HUDEP-2 (cell line): Measurements from ENCODE around the gene PIP5K1A.

Experiments used
- DNase-seq, 76 experiments: peaks; one replicate each; lab custom pipeline; 2025; ENCODE audit not compliant: unreplicated experiment in 76 of 76; lab: John Stamatoyannopoulos, UW

The PIP5K1A gene

DNA sequence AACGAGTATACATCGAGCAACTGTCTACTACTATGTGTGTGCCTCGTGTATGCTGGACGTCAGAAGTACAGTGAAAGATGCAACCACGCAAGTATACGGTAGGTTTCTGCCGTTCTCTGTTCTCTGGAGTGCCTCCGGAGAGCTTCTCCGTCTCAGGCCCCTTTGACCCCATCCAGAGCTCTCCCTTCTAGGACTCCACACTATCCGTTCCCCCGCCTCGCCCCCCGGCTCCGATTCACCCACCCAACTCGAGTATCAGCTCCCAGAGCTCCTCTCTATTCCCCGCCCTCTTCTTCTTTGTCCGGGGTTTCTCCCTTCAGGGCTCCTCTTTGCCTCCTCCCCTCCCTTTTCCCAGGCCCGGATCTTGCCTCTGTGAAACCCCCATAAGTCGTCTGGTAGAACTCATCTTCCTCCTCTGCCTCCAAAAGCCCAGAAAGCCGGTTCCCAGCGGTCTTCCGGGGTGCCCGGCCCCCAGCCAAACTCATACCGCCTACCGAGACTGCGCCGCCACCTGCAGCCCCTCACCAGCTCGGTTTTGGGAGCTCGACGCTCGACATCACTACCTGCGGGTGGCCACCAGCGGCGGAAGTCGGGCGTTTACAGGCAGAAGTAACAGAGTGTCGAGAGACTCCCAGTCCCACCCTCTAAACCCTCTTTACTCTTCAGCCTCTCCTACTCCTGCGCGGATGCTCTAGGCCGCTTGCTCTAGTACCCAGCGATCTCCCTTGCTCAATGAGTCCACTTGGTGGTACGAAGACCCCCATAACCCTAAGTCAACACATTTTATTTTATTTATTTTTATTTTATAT is 8.5 kb upstream of the PIP5K1A start, which contains the start of gene VPS72:
TSS of gene VPS72 (minus strand) at position 561 of the 809 bp plus-strand sequence. CDS start at position 485, 76 bp downstream.
- peak in 75 of 76 experiments; percentile 15 to 87 (median 68) for DNase-seq

DNA sequence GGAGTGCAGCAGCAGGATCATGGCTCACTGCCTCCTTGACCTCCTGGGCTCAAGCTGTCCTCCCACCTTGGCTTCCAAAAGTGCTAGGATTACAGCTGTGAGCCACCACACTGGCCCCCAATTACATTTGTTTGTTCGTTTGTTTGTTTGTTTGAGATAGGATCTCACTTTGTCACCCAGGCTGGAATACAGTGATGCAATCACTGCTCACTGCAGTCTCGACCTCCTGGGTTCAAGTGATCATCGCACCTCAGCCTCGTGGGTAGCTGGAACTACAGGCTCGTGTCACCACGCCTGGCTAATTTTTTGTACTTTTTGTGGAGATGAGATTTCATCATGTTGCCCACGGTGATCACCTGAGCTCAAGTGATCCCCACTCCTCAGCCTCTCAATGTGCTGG is 6.3 kb upstream of the PIP5K1A start:
- DNase-seq, result no peak

DNA sequence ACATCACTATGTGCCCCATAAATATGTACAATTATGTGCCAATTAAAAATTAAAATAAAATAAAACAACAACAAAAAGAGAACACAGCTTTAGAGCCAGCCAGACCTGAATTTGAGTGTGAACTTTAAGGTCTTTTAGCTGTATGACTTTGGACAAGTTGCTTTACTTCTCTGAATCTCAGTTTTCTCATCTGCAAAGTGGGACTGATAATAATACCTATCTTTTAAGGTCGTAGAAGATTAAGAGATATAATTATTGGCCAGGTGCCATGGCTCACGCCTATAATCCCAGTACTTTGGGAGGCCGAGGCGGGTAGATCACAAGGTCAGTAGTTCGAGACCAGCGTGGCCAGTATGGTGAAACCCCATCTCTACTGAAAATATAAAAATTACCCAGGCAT is 5.0 kb upstream of the PIP5K1A start:
- DNase-seq, result no peak

DNA sequence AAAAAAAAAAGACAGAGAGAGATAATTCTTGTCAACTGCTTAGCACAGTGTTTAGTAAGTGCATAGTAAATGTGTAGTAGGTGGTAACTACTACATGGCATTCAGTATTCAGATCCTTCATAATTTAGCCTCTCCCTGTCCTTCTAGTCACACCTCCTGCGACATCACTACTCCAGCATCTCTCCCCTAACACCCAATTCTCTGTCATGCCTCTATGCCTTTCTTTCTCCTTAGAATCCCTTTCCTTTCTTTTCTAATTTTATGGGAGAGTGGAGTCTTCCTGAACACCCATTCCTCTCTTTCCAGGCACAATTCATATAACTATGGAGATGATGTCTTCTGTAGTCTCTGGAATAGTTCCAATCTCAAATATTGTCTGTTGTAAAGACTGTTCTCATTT is 4.5 kb upstream of the PIP5K1A start:
- peak in 1 of 76 experiments; percentile 6 for DNase-seq

DNA sequence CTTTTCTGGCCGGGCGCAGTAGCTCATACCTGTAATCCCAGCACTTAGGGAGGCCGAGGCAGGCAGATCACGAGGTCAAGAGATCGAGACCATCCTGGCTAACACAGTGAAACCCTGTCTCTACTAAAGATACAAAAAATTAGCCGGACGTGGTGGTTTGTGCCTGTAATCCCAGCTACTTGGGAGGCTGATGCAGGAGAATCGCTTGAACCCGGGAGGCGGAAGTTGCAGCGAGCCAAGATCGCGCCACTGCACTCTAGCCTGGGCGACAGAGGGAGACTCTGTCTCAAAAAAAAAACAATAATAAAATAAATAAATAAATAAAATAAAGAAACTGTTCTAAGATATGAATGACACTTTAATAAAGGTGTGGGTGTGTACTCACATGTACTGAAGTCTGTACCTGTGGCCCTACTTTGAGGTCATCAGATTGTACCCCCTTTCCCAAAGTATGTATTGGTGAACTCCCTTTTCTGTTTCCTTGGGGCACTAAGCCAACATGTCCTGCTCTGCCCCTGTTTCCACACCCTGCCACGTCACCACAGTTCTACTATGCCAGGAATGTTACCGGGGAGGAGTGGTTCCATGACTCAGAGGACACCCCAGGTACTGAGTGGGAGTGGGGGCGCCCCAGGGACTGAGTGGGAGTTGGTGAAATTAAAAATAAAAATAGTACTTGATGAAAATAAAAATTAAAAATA is 3.3 kb upstream of the PIP5K1A start:
- DNase-seq, result peak in 66 of 76 experiments; percentile 3 to 83 (median 44)

DNA sequence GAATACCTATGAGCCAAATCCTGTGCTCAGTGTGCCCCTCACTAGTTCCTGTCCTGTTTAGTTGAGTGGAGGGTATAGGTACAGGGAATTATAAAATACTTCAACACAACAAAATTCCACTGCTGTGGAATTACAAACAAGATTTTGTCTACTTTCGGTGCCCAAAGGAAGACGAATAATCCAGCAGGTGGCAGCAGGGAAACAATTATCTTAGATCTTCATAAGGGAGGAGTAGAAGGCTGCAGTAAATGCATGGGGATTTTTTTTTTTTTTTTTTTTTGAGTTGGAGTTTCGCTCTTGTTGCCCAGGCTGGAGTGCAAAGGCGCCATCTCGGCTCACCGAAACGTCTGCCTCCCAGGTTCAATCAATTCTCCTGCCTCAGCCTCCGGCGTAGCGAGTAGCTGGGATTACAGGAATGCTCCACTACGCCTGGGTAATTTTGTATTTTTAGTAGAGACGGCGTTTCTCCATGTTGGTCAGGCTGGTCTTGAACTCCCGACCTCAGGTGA is 2.0 kb upstream of the PIP5K1A start:
- peak in 60 of 76 experiments; percentile 2 to 75 (median 36) for DNase-seq

DNA sequence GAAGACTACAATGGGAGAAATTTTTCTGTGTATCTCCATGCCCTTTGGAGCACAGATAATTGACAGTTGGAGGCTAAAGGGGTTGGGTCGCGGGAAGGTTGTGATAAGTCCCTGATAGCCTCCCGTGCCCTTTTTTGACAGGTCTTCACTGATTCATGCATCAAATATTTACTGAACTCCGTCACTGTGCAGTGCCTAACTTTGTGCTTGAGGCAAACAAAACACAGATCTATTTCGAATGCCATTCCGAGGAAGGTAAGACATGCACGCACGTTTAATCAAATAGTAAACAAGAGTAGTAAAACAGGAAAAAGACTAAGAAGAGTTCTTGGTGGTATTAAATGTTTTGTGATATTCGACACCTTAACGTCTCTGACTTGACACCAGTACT is 494 bp upstream of the PIP5K1A start:
- peak in 35 of 76 experiments; percentile 2 to 65 (median 25) for DNase-seq

DNA sequence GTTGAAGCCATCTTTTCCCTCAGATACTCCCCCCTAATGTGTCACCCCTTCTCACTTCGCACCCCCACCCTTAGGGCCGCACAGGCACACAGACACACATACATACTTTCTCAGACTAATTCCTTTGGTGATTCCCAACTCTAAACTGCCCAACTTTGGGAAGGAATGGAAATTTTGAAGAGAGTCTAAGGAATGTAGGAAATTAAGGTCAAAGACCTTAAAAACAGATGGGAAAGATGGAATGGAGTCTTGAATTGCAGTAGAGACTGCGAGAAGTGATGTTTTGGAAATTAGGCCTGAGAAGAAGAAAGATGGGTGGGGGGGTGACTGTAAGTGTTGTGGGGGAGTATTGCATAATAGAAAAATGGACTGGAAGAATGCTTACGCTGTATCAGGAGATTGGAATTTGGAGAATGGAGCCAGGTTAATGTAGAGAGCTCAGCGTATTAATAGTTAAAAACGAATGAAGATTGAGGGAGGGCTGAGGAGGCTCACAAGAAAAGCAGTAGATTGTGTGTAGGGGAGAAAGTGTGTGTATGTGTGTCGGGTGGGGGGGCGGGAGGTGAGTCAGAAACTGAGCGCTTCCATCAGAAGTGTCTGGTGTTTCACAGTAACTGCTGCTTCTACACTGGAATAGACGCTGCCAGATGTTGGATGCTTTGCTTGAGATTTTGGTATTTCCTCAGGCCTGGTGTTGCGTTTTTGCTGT is 1.7 kb downstream of the PIP5K1A start:
- DNase-seq, result peak in 3 of 76 experiments; percentile 5 to 13 (median 9)

DNA sequence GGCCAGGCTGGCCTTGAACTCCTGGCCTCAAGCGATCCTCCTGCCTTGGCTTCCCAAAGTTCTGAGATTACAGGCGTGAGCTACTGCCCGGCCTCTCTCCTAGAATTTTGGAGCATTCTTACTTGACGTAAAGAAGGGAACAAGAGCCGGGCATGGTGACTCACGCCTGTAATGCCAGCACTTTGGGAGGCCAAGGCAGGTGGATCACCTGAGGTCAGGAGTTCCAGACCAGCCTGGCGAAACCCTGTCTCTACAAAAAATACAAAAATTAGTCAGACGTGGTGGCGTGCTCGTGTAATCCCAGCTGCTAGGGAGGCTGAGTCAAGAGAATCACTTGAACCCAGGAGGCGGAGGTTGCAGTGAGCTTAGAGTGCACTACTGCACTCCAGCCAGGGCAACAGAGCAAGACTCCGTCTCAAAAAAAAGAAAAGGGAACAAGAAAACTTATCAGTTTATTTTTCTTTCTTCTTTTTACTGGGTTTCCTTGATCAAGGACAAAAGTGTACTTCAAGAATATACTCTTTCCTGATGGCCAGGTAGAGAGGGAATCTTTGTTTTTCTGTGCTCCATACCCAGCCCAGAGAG is 7.1 kb downstream of the PIP5K1A start:
- peak in 1 of 76 experiments; percentile 2 for DNase-seq

DNA sequence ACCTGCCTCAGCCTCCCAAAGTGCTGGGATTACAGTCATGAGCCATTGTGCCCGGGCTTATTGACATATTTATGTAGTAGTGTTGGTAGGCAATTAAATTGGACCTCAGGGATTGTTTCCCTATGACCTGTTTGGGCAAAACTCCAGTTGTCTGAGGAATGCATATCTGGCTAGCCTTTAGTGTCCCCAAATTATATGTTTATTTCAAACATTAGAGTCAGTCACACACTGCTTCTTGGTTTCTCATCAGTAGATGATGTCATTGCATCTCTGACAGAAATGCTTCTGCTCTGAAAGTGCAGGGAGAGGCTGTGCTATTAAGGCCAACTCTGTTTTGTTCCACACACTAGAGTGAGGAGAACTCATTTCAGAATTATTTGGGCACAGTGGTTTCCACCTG is 12.5 kb downstream of the PIP5K1A start:
- DNase-seq, result no peak

DNA sequence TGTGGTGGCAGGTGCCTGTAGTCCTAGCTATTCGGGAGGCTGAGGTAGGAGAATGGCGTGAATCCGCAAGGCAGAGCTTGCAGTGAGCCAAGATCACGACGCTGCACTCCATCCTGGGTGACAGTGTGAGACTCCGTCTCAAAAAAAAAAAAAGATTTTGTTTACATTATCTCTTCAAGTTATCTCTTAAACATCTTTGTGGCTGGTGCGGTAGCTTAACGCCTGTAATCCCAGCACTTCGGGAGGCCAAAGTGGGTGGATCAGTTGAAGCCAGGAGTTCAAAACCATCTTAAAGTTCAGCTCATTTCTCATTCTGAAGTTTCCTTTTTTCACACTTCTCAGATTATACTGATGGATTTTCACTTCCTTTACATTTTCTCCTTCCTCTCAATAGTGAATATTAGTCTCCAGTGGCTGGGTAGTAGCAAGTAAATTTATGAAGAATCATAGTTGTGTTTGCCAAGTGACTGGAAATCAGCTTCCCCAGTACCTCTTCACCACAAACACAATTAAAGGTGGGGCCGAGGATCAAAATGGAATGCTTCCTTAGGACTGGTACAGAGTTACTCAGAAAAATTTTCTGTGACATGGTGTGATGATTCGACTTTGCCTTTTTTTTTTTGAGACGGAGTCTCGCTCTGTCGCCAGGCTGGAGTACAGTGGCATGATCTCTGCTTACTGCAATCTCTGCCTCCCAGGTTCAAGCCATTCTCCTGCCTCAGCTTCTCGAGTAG is 13.8 kb downstream of the PIP5K1A start:
- DNase-seq, result no peak

DNA sequence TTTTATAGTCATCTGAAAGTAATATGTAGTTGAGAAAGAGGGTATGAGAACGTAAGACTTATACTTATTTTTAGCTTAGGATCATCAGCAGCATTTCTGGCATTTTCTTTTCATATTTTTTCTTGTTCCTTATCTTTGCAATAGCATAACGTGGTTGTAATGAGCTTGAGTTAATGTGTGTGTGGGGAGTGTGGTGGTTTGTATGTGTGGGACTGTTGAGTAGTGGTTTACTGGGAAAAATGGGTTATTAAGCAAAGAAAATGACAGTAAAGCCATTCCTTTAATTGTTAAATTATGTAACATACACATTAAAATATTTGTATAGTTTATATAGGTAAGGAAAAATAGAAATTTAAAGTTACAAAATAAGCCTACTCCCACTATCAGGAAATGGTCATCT is 15.2 kb downstream of the PIP5K1A start:
- peak in 1 of 76 experiments; percentile 5 for DNase-seq

DNA sequence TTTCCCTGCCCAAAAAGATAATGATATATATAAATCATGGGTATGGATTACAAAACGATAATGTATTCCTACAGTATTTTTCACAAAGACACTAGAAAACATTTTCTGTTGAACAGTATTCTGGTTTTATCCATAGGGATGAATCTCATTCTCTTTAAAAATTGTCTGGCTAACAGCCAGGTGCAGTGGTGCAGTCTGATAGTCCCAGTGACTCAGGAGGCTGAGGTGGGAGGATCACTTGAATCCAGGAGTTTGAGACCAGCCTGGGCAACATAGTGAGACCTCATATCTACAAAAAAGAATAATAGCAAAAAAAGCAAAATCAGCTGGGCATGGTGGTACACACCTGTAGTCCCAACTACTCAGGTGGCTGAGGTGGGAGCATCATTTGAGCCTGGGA is 23.3 kb downstream of the PIP5K1A start:
- DNase-seq, result peak in 1 of 76 experiments; percentile 5

DNA sequence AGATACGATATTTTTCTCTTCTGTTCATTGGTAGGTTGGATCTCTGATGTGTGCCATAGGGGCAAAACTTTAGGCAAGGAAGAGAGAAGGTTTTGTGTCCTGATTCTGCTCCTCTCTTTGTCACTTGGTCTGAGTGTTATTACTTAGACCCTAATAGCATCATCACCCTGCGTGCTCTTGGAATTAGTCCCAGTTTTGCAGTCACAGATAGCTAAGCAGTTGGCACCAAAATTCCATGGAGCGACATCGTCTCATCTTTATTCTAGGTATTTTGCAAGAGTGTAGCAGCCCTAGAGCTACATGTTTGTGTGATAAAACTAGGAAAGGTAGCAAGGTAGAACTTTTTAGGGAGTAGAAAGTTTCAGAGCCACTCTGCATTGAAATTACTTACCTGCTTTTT is 23.8 kb downstream of the PIP5K1A start:
- DNase-seq, result no peak

DNA sequence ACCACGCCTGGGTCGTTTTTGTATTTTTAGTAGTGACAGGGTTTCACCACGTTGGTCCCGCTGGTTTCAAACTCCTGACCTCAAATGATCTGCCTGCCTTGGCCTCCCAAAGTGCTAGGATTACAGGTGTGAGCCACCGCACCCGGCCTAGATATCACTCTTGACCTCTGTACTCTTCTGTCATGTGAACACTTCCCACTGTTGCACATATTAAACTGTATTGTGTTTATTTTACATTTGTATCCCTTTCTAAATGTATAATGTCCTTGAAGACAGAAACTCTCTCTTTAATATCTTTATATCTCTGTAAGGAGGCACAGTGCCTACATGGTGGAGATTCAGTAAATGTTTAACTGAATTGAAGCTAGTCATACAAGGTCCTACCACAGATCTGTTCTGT is 36.9 kb downstream of the PIP5K1A start:
- no peak for DNase-seq

DNA sequence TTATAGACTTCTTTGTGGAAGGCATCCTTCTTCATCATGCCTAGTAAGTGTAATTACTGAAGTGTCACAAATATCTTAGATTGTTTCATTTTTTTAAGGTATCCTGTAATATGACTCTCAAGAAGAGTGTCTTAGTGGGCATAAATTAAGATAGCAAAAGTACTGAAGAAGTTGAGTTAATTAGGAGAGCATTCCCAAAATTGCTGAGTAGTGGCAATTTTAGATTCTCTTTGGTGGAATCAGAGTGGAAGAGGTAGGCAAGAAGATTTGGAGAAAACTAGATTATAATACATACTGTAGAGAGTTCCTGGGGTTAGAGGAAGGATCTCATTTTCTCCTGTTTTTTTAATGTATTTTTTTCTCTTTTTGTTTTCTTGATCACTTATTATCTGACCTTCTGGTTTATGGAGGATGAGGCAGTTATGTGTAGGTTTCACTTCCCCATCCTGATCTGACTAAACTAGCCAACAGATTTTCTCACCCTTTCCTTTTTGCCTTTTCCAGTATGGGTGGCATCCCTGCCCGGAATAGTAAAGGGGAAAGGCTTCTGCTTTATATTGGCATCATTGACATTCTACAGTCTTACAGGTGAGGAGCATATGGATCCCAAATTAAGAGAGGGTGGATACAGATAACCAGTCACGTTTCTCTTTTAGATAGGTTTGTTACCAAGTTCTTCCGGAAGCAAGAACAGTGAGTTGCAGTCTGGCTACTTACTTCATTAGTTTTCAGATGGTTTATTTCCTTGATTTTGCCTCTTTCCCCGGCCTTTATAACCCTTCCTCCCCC is 39.5 kb downstream of the PIP5K1A start:
- no peak for DNase-seq

DNA sequence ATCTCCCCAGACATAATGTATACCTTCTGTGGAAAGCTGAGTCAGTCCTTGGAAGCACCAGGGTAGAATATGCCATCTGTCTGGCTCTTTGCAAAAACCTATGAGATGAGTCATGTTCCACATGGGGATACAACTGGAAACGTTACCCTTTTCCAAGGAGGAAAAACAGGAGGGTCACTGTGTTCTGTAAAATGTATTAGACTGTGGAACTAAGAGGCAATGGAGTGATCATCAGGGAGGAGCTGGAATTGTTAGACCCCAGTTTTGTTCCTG is 40.1 kb downstream of the PIP5K1A start:
- DNase-seq, result no peak

DNA sequence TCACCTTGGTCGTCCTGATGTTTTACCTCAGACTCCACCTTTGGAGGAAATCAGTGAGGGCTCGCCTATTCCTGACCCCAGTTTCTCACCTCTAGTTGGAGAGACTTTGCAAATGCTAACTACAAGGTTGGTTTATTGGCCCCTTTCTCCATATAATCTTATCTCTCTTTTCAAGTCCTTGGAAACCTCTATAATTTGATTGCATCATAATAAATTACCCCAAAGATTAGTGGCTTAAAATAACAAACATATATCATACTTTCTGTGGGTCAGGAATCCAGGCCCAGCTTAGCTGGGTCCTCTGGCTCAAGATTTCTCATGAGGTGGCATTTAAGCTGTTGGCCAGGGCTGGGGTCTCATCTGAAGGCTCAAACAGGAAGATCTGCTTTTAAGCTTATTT is 44.1 kb downstream of the PIP5K1A start:
- DNase-seq, result no peak

DNA sequence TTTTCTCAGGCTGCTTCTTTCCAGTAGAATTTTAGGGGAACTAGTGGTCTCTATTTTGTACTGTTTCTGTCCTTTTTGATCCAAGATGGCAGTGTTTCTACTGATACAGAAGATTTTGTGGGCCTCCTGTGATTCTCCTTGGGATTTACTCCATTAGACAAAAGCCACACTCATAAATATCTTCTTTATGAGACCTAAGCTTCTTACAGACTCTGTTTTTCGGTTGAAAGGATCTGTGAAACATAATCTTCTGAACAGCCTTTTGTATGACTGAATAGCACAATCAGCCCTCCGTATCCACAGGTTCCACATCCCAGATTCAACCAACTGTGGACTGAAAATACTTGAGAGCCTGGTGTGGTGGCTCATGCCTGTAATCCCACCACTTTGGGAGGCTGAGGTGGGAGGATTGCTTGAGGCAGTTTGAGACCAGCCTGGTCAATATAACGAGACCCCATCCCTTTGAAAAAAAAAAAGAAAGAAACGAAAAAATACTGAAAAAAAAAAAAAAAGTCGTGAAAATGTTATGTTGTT is 45.4 kb downstream of the PIP5K1A start:
- DNase-seq, result no peak
